Body of pancreas (tissue), 4 donors: Measurements from ENCODE around the gene AKAP13. TPM values are rescaled to one million over a fixed set of nuclear protein-coding genes. Genes with fewer than 3 reads are reported as not detected.

Source experiments
- ATAC-seq: fragments of 150-250 bp; one replicate; pipeline ENCODE4 v1.9.1; 2016
- DNase-seq, 4 donors: peaks; one replicate each; pipeline ENCODE4 v3.0.0-alpha.2; 2019
- H3K27ac ChIP-seq, 4 donors: fragments of 200-600 bp; sonication (generic); 1 replicate in 3 of 4; 2 replicates in 1 of 4; pipeline versions ENCODE4 v1.5.1 to v1.6.1; 2016 to 2019; ENCODE audit warnings: mild to moderate bottlenecking in 1 of 4, mixed read lengths in 1 of 4, moderate library complexity in 1 of 4
- H3K27me3 ChIP-seq, 2 donors: fragments of 200-600 bp; sonication (generic); one replicate each; pipeline ENCODE4 v1.6.0; 2016; ENCODE audit warnings: mild to moderate bottlenecking in 1 of 2
- H3K36me3 ChIP-seq, 2 donors: fragments of 200-600 bp; sonication (generic); replicated peaks in 1 of 2; 2 replicates each; pipeline ENCODE4 v1.5.1; 2016; ENCODE audit warnings: low read depth in 2 of 2; ENCODE audit not compliant: insufficient read depth in 1 of 2
- H3K4me1 ChIP-seq: fragments of 200-600 bp; sonication (generic); one replicate; pipeline ENCODE4 v1.6.0; 2016
- H3K4me3 ChIP-seq, 2 donors: fragments of 200-600 bp; sonication (generic); 1 replicate in 1 of 2; 2 replicates in 1 of 2; pipeline ENCODE4 v1.5.1; 2016 to 2019
- H3K9me3 ChIP-seq, 3 donors: fragments of 200-600 bp; sonication (generic); 1 replicate in 2 of 3; 2 replicates in 1 of 3; pipeline ENCODE4 v1.5.1; 2016
- POLR2A ChIP-seq, 3 donors: fragments of 450-650 bp; IDR thresholded peaks; one replicate each; pipeline ENCODE4 v1.6.1; 2016; ENCODE audit warnings: antibody characterized with exemption in 3 of 3, mild to moderate bottlenecking in 2 of 3
- WGBS, 2 donors: methylation state at CpG; one replicate each; pipeline ENCODE4 v1.1.5; 2017; 5-methylcytosine and 5-hydroxymethylcytosine counted together
- intact Hi-C: fragments of 100-400 bp; cut with DNase I; formaldehyde crosslinking; loops from one replicate; pipeline ENCODE4 v1.15.1; 2023
- total RNA-seq, 2 donors: library from RNA; depleted of rRNA; stranded (reverse); fragments of >200 nt; gene quantifications; one replicate each; pipeline ENCODE4 v1.1.0, GENCODE V29; 2016
- TF ChIP-seq, protein P1 (sequence below), 7 experiments: fragments of 450-650 bp in 4 of 7; fragments of 200-600 bp in 3 of 7; sonication (generic) in 3 of 7; IDR thresholded peaks; one replicate each; pipeline ENCODE4 v1.5.1; 2016 to 2019; ENCODE audit warnings: antibody characterized with exemption in 7 of 7

Gene AKAP13
- total RNA-seq, 2 donors from 2014 or later = 102 to 160 TPM

DNA sequence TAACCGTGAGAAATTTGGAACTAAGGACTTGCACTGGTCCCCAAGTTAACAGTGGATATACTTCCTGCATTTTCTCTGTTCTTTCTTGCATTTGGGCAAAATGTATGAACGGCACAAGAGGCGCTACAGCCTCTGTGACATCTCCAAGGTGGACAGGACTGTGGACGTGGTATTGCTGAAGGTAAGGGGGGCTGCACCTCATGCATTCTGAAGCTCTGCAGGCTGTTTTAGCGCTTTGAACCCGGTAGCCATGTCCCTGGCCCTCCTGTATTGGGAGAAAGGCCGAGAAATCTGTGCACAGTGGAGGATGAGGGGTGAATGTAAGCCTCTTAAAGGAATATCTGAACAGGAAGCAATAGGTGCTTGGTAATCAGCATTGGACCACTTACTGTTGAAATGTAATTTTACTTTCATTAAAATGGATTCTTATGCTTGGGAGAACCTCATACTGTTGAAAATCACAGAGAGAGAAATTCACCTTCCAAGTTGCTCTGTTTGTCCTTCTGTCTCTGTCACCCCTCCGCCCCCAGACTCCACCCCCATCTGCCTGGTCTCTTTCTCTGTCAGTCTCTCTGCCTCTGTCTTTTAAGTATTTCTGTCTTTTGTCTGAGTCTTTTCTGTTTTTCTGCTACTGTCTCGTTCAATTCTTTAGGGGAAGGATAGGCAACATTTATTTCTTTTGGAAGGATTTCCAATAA is 239.7 kb downstream of the AKAP13 start:
- TF ChIP-seq POLR2A (IDR thresholded peaks at IDR 0.05) = no peak
- TF ChIP-seq, protein P1, sequence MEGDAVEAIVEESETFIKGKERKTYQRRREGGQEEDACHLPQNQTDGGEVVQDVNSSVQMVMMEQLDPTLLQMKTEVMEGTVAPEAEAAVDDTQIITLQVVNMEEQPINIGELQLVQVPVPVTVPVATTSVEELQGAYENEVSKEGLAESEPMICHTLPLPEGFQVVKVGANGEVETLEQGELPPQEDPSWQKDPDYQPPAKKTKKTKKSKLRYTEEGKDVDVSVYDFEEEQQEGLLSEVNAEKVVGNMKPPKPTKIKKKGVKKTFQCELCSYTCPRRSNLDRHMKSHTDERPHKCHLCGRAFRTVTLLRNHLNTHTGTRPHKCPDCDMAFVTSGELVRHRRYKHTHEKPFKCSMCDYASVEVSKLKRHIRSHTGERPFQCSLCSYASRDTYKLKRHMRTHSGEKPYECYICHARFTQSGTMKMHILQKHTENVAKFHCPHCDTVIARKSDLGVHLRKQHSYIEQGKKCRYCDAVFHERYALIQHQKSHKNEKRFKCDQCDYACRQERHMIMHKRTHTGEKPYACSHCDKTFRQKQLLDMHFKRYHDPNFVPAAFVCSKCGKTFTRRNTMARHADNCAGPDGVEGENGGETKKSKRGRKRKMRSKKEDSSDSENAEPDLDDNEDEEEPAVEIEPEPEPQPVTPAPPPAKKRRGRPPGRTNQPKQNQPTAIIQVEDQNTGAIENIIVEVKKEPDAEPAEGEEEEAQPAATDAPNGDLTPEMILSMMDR (IDR thresholded peaks at IDR 0.05) = no peak
- Histone ChIP-seq H3K36me3 (no peaks in the 10 kb centered on the region), H3K27ac (peak overlapping the region in 3 of 4 donors; percentile 44 to 63 (median 45)), H3K27me3 (no peaks in the 10 kb centered on the region), H3K4me3 (no peak overlapping the region), H3K4me1 (peaks cover 83% of the 10 kb centered on the region), H3K9me3 (no peaks in the 10 kb centered on the region)
- intact Hi-C loops = loop anchor here (10.0 kb wide), 1 partner anchor 65 kb away; no protein-coding TSS in a partner anchor
- ATAC-seq (no peak), DNase-seq (no peak)
- WGBS, 2 donors = 70 to 72% methylated on average over 9 of the region's 9 CpGs

DNA sequence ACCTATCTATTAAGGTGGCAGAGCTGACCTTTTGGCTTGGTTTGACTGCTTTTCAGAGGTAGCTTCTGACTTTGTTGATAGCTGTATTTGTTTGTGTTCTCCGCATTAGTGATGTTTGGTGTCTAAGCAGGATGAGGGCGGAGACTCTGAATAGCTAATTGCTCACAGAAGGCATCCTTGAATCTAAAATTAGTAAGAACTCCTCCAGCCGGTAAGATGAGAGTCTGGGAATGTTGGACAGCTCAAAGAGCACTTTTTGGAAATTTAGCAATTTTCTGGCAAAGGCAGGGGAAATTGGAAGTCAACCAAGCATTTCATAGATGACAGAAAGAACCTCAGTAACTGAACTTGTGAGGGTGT is 240.3 kb downstream of the AKAP13 start:
- ATAC-seq (peak; percentile 15), DNase-seq (peak in 1 of 4 donors; percentile 28)
- no peaks in the 10 kb centered on the region for H3K36me3 ChIP-seq
- no peaks in the 10 kb centered on the region for H3K27me3 ChIP-seq
- peak in 2 of 3 donors; percentile 34 to 44 for TF ChIP-seq POLR2A (IDR thresholded peaks at IDR 0.05)
- TF ChIP-seq, protein P1 (IDR thresholded peaks at IDR 0.05) = no peak
- H3K9me3 ChIP-seq = no peaks in the 10 kb centered on the region
- no peak overlapping the region for H3K4me3 ChIP-seq
- peak overlapping the region; percentile 22 to 63 (median 44) for H3K27ac ChIP-seq
- WGBS, 2 donors = 39 to 49% methylated on average over 3 of the region's 3 CpGs
- intact Hi-C loops = no loop called here
- H3K4me1 ChIP-seq = peaks cover 81% of the 10 kb centered on the region

DNA sequence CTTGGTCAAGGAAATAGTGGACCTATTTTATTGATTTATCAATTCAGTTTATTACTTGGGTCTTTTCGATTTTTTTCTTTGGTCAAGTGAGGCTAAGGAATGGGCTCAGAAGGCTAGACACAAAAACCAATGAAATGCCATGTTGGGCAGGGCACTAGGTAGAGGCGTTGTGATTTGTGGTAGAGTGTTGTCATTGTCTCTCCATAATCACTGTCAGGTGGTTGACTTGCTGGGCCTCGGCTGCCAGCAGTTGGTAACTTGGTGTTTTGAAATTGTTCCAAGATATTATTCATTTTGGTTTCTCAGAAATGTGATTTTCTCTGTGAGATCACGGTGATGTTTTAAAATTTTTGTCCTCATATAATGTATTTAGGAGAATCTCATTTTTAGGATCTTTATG is 240.7 kb downstream of the AKAP13 start:
- H3K27me3 ChIP-seq = no peaks in the 10 kb centered on the region
- H3K27ac ChIP-seq = peak overlapping the region in 3 of 4 donors; percentile 6 to 44 (median 22)
- H3K9me3 ChIP-seq = no peaks in the 10 kb centered on the region
- ATAC-seq (no peak), DNase-seq (no peak)
- intact Hi-C loops = no loop called here
- H3K4me3 ChIP-seq = no peak overlapping the region
- no peaks in the 10 kb centered on the region for H3K36me3 ChIP-seq
- TF ChIP-seq, protein P1 (IDR thresholded peaks at IDR 0.05) = no peak
- TF ChIP-seq POLR2A (IDR thresholded peaks at IDR 0.05) = no peak
- 62 to 71% methylated on average over 4 of the region's 4 CpGs for WGBS, 2 donors
- peaks cover 81% of the 10 kb centered on the region for H3K4me1 ChIP-seq

- Histone ChIP-seq H3K27me3 (no peaks in the 10 kb centered on the region), H3K4me3 (no peak overlapping the region), H3K4me1 (peaks cover 81% of the 10 kb centered on the region), H3K9me3 (no peaks in the 10 kb centered on the region), H3K27ac (peak overlapping the region in 2 of 4 donors; percentile 9 to 20), H3K36me3 (peaks cover 0 to 1% of the 10 kb centered on the region in 2 donors)
- intact Hi-C loops = no loop called here
- ATAC-seq (no peak), DNase-seq (no peak)
- 42 to 44% methylated on average over 6 of the region's 6 CpGs for WGBS, 2 donors
- TF ChIP-seq POLR2A (IDR thresholded peaks at IDR 0.05) = no peak
- TF ChIP-seq, protein P1 (IDR thresholded peaks at IDR 0.05) = no peak
Observed at GRCh38 chr15:85622221-85622831, 241.9 kb downstream of the AKAP13 start.
